Kidney (tissue), 14 donors: ENCODE data around the gene CDK14. TPM values are rescaled to one million over a fixed set of nuclear protein-coding genes. Genes with fewer than 3 reads are reported as not detected.
A peak's percentile ranks its signal among the peaks of the same experiment; 100 is the strongest.

Source experiments
- DNase-seq, 5 donors: peaks; one replicate each; pipeline ENCODE4 v3.0.0-alpha.2; 2013 to 2020
- FAIRE-seq: peaks from 2 replicates; lab custom pipeline; 2012; peaks lifted over from hg19 to GRCh38; lab: Jason Lieb, UNC
- H3K27ac ChIP-seq, 2 donors: one replicate each; pipeline ENCODE4 v1.7.0; 2013; ENCODE audit warnings: low read depth in 2 of 2, low read length in 2 of 2, inconsistent platforms in 1 of 2
- H3K27me3 ChIP-seq: one replicate; pipeline ENCODE4 v1.7.1; 2013; ENCODE audit warnings: low read length, inconsistent platforms; ENCODE audit not compliant: control insufficient read depth, insufficient read depth
- H3K36me3 ChIP-seq, 3 donors: one replicate each; pipeline versions ENCODE4 v1.7.0 to v1.7.1; 2013; ENCODE audit warnings: low read length in 3 of 3, control low read depth in 1 of 3, inconsistent platforms in 1 of 3; ENCODE audit not compliant: insufficient read depth in 3 of 3, control insufficient read depth in 2 of 3
- H3K4me1 ChIP-seq, 3 donors: one replicate each; pipeline versions ENCODE4 v1.7.0 to v1.7.1; 2013; ENCODE audit warnings: low read length in 3 of 3, inconsistent platforms in 1 of 3, low read depth in 1 of 3; ENCODE audit not compliant: control insufficient read depth in 2 of 3, insufficient read depth in 2 of 3
- H3K4me3 ChIP-seq, 3 donors: one replicate each; pipeline versions ENCODE4 v1.7.0 to v1.8.1; 2013; ENCODE audit warnings: low read length in 3 of 3, control low read depth in 1 of 3, inconsistent platforms in 1 of 3
- H3K9ac ChIP-seq, 3 donors: one replicate each; pipeline versions ENCODE4 v1.7.0 to v1.7.1; 2013; ENCODE audit warnings: low read length in 3 of 3, control low read depth in 1 of 3, inconsistent platforms in 1 of 3
- H3K9me3 ChIP-seq, 3 donors: one replicate each; pipeline versions ENCODE4 v1.7.0 to v1.7.1; 2013; ENCODE audit warnings: low read length in 3 of 3, control low read depth in 1 of 3, inconsistent platforms in 1 of 3; ENCODE audit not compliant: control insufficient read depth in 2 of 3, insufficient read depth in 1 of 3
- intact Hi-C: fragments of 100-400 bp; cut with DNase I; formaldehyde crosslinking; loops from one replicate; pipeline ENCODE4 v1.11.1; 2022
- polyA plus RNA-seq: library from polyadenylated mRNA; stranded (reverse); fragments of 350-450 nt; fragmentation: Illumina TruSeq; extraction: RNeasy Lipid Tissue Mini Kit (QIAGEN cat#74804); gene quantifications from one replicate; pipeline ENCODE4 v1.2.3, GENCODE V29; 2014; ENCODE audit warnings: low read depth, low replicate concordance; ENCODE audit not compliant: insufficient read depth
- total RNA-seq: library from RNA; stranded (reverse); fragmentation: NEBNext Ultra II Directional; extraction: Animal tissue kit (Norgen Biotek cat#: 25700); gene quantifications from one replicate; pipeline ENCODE4 v1.2.1, GENCODE V29; 2021
- TF ChIP-seq, protein P1 (sequence below): IDR thresholded peaks from 3 replicates; pipeline ENCODE4 v1.5.1; 2012; ENCODE audit warnings: mild to moderate bottlenecking, moderate library complexity, borderline replicate concordance; ENCODE audit not compliant: insufficient read depth; ENCODE audit errors: extremely low read depth
- donor health status: control.
- donor health status: control.
- donor health status: control.
- donor health status: control.
- donor health status: control.
- donor health status: DM: yes; HTN: yes; CAD: no.
- donor health status: Normal renal cell carcinoma (clear cell type).

The CDK14 gene
- total and polyA plus RNA-seq, 2 donors from 2014 or later = 11.9 to 33.9 TPM

DNA sequence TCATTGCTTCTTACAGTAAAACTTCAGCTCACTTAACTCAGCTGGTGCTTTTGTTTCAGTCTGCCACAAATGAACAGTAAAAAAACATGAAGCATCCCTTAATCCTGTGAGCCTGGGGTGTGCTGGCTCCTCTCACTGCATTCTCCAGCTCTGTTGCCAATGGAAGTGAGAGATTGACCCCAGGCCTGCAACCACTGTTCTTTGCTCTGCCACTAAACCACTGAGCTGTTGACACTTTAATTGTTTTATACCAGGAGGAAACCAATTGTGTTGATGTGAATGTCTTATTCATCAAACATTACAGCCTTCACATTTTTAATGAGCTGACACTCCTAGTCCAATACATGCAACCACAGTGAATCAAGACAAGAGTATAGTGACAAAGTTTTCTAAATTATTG is 598.7 kb downstream of the CDK14 start:
- no peaks in the 10 kb centered on the region for H3K27me3 ChIP-seq
- no peaks in the 10 kb centered on the region for H3K36me3 ChIP-seq
- TF ChIP-seq, protein P1, sequence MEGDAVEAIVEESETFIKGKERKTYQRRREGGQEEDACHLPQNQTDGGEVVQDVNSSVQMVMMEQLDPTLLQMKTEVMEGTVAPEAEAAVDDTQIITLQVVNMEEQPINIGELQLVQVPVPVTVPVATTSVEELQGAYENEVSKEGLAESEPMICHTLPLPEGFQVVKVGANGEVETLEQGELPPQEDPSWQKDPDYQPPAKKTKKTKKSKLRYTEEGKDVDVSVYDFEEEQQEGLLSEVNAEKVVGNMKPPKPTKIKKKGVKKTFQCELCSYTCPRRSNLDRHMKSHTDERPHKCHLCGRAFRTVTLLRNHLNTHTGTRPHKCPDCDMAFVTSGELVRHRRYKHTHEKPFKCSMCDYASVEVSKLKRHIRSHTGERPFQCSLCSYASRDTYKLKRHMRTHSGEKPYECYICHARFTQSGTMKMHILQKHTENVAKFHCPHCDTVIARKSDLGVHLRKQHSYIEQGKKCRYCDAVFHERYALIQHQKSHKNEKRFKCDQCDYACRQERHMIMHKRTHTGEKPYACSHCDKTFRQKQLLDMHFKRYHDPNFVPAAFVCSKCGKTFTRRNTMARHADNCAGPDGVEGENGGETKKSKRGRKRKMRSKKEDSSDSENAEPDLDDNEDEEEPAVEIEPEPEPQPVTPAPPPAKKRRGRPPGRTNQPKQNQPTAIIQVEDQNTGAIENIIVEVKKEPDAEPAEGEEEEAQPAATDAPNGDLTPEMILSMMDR = no peak
- H3K27ac ChIP-seq = no peak overlapping the region
- intact Hi-C loops = no loop called here
- H3K4me1 ChIP-seq = peaks cover 0 to 7% (median 0%) of the 10 kb centered on the region in 3 donors
- no peak overlapping the region for H3K9ac ChIP-seq
- H3K9me3 ChIP-seq = no peaks in the 10 kb centered on the region
- FAIRE-seq (no peak), DNase-seq (peak in 2 of 5 donors; percentile 31 to 38)
- no peak overlapping the region for H3K4me3 ChIP-seq

DNA sequence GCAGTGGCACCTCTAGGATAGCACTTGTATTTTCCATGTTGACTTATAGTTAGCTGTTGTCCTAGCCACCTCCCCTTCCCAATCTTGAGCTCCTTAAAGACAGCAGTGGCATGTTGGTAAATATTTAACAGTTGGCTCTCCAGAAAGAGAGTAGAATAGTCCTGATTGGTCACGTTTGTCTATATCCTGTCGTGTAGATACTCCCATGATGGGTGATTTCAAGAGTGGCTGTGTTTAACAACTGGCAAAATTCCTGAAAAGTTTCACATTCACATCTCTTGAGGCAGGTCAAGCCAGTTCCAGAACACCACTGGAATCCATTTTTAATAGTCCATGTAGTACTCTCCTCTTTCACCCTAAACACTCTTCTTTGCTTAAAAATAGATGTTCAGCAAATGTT is 599.9 kb downstream of the CDK14 start:
- TF ChIP-seq, protein P1 = no peak
- Histone ChIP-seq H3K36me3 (no peaks in the 10 kb centered on the region), H3K27ac (no peak overlapping the region), H3K9me3 (no peaks in the 10 kb centered on the region), H3K27me3 (no peaks in the 10 kb centered on the region), H3K4me3 (no peak overlapping the region), H3K4me1 (peaks cover 0 to 7% (median 0%) of the 10 kb centered on the region in 3 donors), H3K9ac (no peak overlapping the region)
- no peak for DNase-seq
- FAIRE-seq = no peak
- intact Hi-C loops = no loop called here

DNA sequence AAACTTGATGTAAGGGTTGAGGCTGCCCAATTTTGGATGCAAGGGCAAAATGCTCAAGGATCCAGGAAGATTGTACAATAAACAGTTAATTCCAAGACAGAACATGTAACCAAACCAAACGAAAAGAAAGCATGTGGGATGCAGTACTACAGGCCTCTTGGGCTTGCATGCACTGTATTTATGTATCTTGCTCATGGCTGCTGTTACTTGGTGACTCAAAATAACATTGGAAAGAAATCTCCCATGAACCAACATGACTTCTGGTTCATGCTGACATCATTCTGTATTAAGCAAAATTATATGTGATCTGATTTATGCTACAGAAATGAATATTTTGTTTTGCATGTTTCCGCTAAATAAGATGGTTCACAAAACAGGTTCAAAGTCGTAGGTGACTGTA is 602.2 kb downstream of the CDK14 start:
- intact Hi-C loops = no loop called here
- H3K27me3 ChIP-seq = no peaks in the 10 kb centered on the region
- H3K9me3 ChIP-seq = no peaks in the 10 kb centered on the region
- TF ChIP-seq, protein P1 = no peak
- FAIRE-seq (no peak), DNase-seq (no peak)
- no peak overlapping the region for H3K4me3 ChIP-seq
- no peaks in the 10 kb centered on the region for H3K36me3 ChIP-seq
- H3K4me1 ChIP-seq = peaks cover 0 to 7% (median 0%) of the 10 kb centered on the region in 3 donors
- H3K9ac ChIP-seq = no peak overlapping the region
- H3K27ac ChIP-seq = no peak overlapping the region

DNA sequence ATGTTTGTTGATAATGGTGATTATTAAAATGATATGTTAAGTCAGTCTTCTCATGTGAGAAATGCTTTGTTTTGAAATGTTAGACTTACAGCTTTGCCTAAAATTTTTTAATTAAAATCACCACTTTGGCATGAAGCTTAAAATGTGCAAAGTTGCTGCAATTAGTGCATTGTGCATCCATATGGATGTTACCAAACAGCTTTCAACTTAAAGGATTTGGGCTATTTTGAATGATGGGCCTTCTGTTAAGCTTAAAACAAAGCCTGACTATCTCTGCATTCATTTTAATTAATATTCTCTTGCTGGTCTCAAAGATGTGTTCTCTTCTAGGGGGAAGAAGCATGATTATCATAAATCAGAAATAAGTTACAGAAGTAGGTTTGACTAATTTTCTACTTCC is 603.5 kb downstream of the CDK14 start:
- intact Hi-C loops = no loop called here
- no peak overlapping the region for H3K4me3 ChIP-seq
- DNase-seq = no peak
- no peak overlapping the region for H3K9ac ChIP-seq
- H3K36me3 ChIP-seq = no peaks in the 10 kb centered on the region
- peaks cover 0 to 5% (median 0%) of the 10 kb centered on the region in 3 donors for H3K4me1 ChIP-seq
- no peaks in the 10 kb centered on the region for H3K27me3 ChIP-seq
- FAIRE-seq = no peak
- no peaks in the 10 kb centered on the region for H3K9me3 ChIP-seq
- H3K27ac ChIP-seq = no peak overlapping the region
- TF ChIP-seq, protein P1 = no peak
